ENCODE results near the gene ITFG2. TPM values are rescaled to one million over a fixed set of nuclear protein-coding genes. Genes with fewer than 3 reads are reported as not detected.

ITFG2 gene
- total and polyA plus RNA-seq, 2 experiments from 2014 or later: 17.3 to 32.6 TPM

DNA sequence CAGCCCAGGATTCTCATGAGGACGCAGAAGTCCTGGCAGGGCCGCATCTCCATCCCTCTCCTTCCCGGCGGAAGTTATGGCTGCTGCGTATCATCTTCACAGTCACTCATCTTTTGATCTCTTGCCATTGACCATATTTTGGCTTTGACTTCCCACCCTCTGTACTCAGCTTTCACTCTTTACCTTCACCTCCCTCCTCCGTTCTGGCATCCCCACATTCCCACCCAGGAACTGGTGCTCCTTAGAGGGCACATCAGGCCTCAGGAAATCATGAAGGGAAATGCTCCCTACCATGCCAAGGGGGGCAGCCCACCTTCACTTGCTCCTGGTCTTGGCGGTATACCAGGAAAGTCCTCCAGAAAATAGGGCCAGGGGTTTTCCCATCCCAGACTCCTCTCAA is 43.1 kb downstream of the ITFG2 start:
- peaks cover 26% of the 10 kb centered on the region for H3K27me3 Mint-ChIP-seq (ENCODE audit: insufficient read depth, low read depth, poor library complexity)
- Histone ChIP-seq H3K4me2 (no peak overlapping the region), H3K9me2 (ENCODE audit: insufficient read depth) (no peaks in the 10 kb centered on the region), H2AFZ (no peak overlapping the region), H3K27me3 (ENCODE audit: insufficient read depth) (no peaks in the 10 kb centered on the region), H3K4me1 (ENCODE audit: insufficient read depth) (peaks cover 8% of the 10 kb centered on the region; the same call in 1 of the 2 replicates), H4K20me1 (replicated peaks; ENCODE audit: insufficient read depth) (peaks cover 9% of the 10 kb centered on the region; the same call in 1 of the 2 replicates), H3K36me3 (ENCODE audit: insufficient read depth) (peaks cover 18% of the 10 kb centered on the region; the same call in 1 of the 2 replicates), H3F3A (replicated peaks; ENCODE audit: low read depth) (0 out of 2 replicates have a peak, but pooled peaks cover 7% of the 10 kb centered on the region), H3K79me2 (replicated peaks; ENCODE audit: insufficient read depth) (no peaks in the 10 kb centered on the region), H3K27ac (ENCODE audit: low read depth) (no peak overlapping the region), H3K4me3 (no peak overlapping the region)
- DNase-seq (ENCODE audit: low spot score) (no peak), ATAC-seq (no peak)
- TF ChIP-seq POLR2AphosphoS5 (IDR thresholded peaks at IDR 0.05; ENCODE audit: low read depth) (no peak), STAT1 (IDR thresholded peaks at IDR 0.05; ENCODE audit: unreplicated experiment) (no peak), EZH2 (IDR thresholded peaks at IDR 0.05; ENCODE audit: low read depth, unreplicated experiment) (no peak), EZH2phosphoT487 (IDR thresholded peaks at IDR 0.05; ENCODE audit: unreplicated experiment) (no peak), ZNF114 (CRISPR knock-in tag; IDR thresholded peaks at IDR 0.05) (no peak), CREB1 (CRISPR knock-in tag; IDR thresholded peaks at IDR 0.05; ENCODE audit: low read depth) (no peak), ZNF462 (CRISPR knock-in tag; IDR thresholded peaks at IDR 0.05) (no peak), ETS1 (IDR thresholded peaks at IDR 0.05) (no peak), NANOG (IDR thresholded peaks at IDR 0.05; ENCODE audit: borderline replicate concordance) (no peak), JUNB (IDR thresholded peaks at IDR 0.05; ENCODE audit: unreplicated experiment) (no peak), CTCF (conservative IDR thresholded peaks at IDR 0.05; ENCODE audit: low read depth in 2 of 2) (no peak)
- TF ChIP-seq, protein P1, sequence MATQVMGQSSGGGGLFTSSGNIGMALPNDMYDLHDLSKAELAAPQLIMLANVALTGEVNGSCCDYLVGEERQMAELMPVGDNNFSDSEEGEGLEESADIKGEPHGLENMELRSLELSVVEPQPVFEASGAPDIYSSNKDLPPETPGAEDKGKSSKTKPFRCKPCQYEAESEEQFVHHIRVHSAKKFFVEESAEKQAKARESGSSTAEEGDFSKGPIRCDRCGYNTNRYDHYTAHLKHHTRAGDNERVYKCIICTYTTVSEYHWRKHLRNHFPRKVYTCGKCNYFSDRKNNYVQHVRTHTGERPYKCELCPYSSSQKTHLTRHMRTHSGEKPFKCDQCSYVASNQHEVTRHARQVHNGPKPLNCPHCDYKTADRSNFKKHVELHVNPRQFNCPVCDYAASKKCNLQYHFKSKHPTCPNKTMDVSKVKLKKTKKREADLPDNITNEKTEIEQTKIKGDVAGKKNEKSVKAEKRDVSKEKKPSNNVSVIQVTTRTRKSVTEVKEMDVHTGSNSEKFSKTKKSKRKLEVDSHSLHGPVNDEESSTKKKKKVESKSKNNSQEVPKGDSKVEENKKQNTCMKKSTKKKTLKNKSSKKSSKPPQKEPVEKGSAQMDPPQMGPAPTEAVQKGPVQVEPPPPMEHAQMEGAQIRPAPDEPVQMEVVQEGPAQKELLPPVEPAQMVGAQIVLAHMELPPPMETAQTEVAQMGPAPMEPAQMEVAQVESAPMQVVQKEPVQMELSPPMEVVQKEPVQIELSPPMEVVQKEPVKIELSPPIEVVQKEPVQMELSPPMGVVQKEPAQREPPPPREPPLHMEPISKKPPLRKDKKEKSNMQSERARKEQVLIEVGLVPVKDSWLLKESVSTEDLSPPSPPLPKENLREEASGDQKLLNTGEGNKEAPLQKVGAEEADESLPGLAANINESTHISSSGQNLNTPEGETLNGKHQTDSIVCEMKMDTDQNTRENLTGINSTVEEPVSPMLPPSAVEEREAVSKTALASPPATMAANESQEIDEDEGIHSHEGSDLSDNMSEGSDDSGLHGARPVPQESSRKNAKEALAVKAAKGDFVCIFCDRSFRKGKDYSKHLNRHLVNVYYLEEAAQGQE (IDR thresholded peaks at IDR 0.05; ENCODE audit: unreplicated experiment): no peak
- peaks cover 27% of the 10 kb centered on the region for H3K36me3 Mint-ChIP-seq (ENCODE audit: low read depth)
- no peaks in the 10 kb centered on the region for H3K9me3 Mint-ChIP-seq
- H3K27ac Mint-ChIP-seq: no peak overlapping the region
- H3K4me3 Mint-ChIP-seq: no peak overlapping the region
- peaks cover 18% of the 10 kb centered on the region for H3K4me1 Mint-ChIP-seq

All from GM23338 (cell line).